D721Med (cell line): Measurements from ENCODE around the gene ACSM6.

Experiments used
- DNase-seq: peaks from one replicate; pipeline ENCODE4 v3.0.0; 2011; ENCODE audit warnings: low spot score; ENCODE audit not compliant: insufficient read length
- FAIRE-seq: peaks from 2 replicates; lab custom pipeline; 2011; peaks lifted over from hg19 to GRCh38; lab: Jason Lieb, UNC
- TF ChIP-seq, protein P1 (sequence below): IDR thresholded peaks from 2 replicates; pipeline ENCODE4 v1.5.1; 2012; ENCODE audit warnings: mild to moderate bottlenecking, control low read depth; ENCODE audit not compliant: insufficient read depth; ENCODE audit errors: missing control alignments

ACSM6 gene

DNA sequence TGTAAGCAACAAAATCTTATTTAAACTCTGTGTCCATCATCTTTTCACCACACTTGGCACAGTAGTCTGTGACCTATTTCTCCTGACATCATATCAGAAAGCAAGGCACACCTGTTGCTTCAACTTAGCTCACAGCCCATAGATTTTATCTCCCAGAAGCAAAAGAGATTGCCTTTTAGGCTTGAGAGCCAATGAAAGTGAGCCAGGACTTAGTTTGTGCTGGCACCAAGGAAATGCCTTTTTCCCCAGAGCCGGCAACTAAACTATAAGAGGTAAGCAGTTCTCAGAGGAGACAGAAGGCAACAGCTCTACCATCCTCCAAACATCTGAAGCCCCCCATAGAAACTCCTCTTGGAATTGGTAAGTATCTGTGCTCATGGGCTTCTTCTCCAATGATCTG, at the start of gene ACSM6:
ACSM6 (plus strand) TSS at position 295 of the 400 bp plus-strand sequence. CDS start 248 bp downstream, outside the sequence.
- TF ChIP-seq, protein P1, sequence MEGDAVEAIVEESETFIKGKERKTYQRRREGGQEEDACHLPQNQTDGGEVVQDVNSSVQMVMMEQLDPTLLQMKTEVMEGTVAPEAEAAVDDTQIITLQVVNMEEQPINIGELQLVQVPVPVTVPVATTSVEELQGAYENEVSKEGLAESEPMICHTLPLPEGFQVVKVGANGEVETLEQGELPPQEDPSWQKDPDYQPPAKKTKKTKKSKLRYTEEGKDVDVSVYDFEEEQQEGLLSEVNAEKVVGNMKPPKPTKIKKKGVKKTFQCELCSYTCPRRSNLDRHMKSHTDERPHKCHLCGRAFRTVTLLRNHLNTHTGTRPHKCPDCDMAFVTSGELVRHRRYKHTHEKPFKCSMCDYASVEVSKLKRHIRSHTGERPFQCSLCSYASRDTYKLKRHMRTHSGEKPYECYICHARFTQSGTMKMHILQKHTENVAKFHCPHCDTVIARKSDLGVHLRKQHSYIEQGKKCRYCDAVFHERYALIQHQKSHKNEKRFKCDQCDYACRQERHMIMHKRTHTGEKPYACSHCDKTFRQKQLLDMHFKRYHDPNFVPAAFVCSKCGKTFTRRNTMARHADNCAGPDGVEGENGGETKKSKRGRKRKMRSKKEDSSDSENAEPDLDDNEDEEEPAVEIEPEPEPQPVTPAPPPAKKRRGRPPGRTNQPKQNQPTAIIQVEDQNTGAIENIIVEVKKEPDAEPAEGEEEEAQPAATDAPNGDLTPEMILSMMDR, result no peak
- DNase-seq (no peak), FAIRE-seq (no peak)

DNA sequence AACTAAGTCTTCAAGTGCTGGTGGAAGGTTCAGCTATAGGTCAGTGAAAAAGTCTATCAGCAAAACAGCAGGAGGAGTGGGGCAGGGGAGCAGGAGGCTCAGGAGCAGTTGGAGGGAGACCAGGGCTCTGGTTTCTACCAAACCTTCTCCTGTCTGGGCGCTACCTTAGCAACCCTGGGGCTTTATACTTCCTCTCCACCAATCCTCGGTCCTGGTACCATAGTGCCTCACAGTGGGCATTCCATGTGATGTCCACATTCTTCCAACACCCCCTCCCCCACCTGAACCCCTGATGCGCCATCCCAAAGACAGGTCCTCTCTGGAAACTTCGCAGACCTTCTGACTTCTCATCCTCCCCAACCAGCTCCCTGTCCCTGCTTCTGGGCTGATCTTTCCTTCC, 25.3 kb upstream of the ACSM6 start:
- FAIRE-seq, result no peak
- DNase-seq, result no peak
- TF ChIP-seq, protein P1, result no peak

GRCh38 chr10:95169522-95169921, 24.5 kb upstream of the ACSM6 start:
- FAIRE-seq, result no peak
- no peak for DNase-seq
- TF ChIP-seq, protein P1, result no peak

- no peak for DNase-seq
- no peak for FAIRE-seq
- TF ChIP-seq, protein P1, result no peak
These were observed 23.2 kb upstream of the ACSM6 start for GRCh38 chr10:95170790-95171189.

DNA sequence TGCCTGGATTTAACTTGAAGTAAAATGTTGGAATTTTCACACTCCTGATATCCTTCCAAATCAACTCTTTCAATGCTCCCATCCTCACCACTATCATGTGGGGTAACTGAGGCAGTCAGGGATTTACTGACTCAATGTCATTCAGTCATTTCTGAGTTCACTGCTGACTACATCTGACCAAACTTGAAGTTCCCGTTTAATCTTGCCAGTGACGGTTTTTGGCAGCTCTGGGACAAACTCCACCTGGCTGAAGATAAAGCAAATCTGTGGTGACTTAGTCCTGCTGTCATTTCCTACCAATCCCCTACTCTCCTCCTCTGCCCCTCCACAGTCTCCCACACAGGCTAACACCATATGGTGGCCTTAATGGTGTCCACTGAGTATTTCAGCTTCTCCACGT, 22.7 kb upstream of the ACSM6 start:
- DNase-seq, result no peak
- FAIRE-seq, result no peak
- TF ChIP-seq, protein P1, result no peak

DNA sequence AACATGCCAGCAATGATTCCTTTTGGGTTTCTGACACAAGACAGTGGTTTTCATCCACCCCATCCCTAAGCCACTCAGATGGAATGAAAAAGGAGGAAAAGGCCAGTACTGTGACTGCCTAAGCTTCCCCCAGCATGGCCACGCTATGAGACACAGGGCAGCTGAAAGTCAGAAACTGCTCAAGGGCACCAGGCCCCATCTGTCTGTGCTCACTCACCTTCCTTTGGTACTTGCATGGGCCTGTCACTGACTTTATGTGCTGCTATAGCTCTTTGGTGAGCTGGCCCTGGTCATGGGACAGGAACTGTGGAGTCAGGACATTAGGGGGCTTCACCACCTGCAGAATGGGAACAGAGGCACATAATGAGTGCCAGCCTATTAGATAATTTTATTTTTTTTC, 21.2 kb upstream of the ACSM6 start:
- DNase-seq, result no peak
- no peak for FAIRE-seq
- TF ChIP-seq, protein P1, result no peak

DNA sequence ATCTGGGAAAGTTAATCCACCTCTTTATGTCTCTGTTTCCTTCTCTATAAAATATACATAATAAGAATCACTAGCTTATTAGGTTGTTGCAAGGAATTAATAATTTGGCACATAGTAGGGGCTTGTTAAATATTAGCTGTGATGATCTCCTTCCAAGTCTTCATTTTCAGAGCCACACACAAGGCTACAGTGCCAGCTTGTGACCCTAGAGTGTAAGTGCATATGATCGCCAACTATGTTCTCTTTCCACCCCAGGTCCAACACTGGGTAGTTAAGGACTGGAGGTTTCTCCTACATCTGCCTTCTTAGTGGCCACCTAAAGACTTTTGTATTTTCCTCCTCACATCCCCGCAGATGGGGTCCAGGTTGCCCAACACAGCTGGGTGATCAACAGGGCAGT, 17.9 kb upstream of the ACSM6 start:
- FAIRE-seq (no peak), DNase-seq (no peak)
- TF ChIP-seq, protein P1, result no peak
